GM19043 (cell line): ENCODE measurements around the gene GSE1.
A peak's percentile ranks its signal among the peaks of the same experiment; 100 is the strongest.

Source experiments
- ATAC-seq: cut with Tn5 transposase; IDR thresholded peaks from one replicate; pipeline ENCODE4 v1.9.1; 2021; ENCODE audit warnings: low read depth; ENCODE audit not compliant: unreplicated experiment

Gene GSE1

GRCh38 chr16:85615852-85616606, 2.9 kb downstream of the GSE1 start:
- ATAC-seq: peak; percentile 41

GRCh38 chr16:85616607-85617321, 3.6 kb downstream of the GSE1 start:
- ATAC-seq: no peak

GRCh38 chr16:85617948-85618347, 4.8 kb downstream of the GSE1 start:
- no peak for ATAC-seq

GRCh38 chr16:85618521-85618920, 5.4 kb downstream of the GSE1 start:
- no peak for ATAC-seq

- ATAC-seq: no peak
Observed at GRCh38 chr16:85619101-85619891, 6.2 kb downstream of the GSE1 start.

- ATAC-seq: no peak
Observed at GRCh38 chr16:85620374-85620773, 7.3 kb downstream of the GSE1 start.

- ATAC-seq: no peak
Observed at GRCh38 chr16:85621698-85622428, 8.7 kb downstream of the GSE1 start.

GRCh38 chr16:85622683-85623082, 9.6 kb downstream of the GSE1 start:
- no peak for ATAC-seq

GRCh38 chr16:85623250-85623649, 10.1 kb downstream of the GSE1 start:
- no peak for ATAC-seq

- ATAC-seq: no peak
Observed at GRCh38 chr16:85623997-85624601, 11.0 kb downstream of the GSE1 start.

- no peak for ATAC-seq
Observed at GRCh38 chr16:85624646-85625045, 11.5 kb downstream of the GSE1 start.

- ATAC-seq: no peak
Observed at GRCh38 chr16:85625053-85625452, 11.9 kb downstream of the GSE1 start.

- ATAC-seq: no peak
Observed at GRCh38 chr16:85625485-85626117, 12.5 kb downstream of the GSE1 start.

- no peak for ATAC-seq
Observed at GRCh38 chr16:85626191-85626981, 13.3 kb downstream of the GSE1 start.

- no peak for ATAC-seq
Observed at GRCh38 chr16:85627089-85627488, 14.0 kb downstream of the GSE1 start.

- no peak for ATAC-seq
Observed at GRCh38 chr16:85627526-85628264, 14.6 kb downstream of the GSE1 start.

GRCh38 chr16:85628265-85628556, 15.1 kb downstream of the GSE1 start:
- ATAC-seq: no peak

- ATAC-seq: no peak
Observed at GRCh38 chr16:85628645-85629044, 15.5 kb downstream of the GSE1 start.

GRCh38 chr16:85629326-85629725, 16.2 kb downstream of the GSE1 start:
- ATAC-seq: no peak
